GM18502 (cell line): ENCODE results near the gene ZDHHC14.

ENCODE experiments used
- ATAC-seq: cut with Tn5 transposase; IDR thresholded peaks from one replicate; pipeline ENCODE4 v1.9.1; 2021; ENCODE audit warnings: mild to moderate bottlenecking; ENCODE audit not compliant: unreplicated experiment, poor library complexity

ZDHHC14 gene

GRCh38 chr6:157528931-157529653, 148.1 kb downstream of the ZDHHC14 start:
- no peak for ATAC-seq

DNA sequence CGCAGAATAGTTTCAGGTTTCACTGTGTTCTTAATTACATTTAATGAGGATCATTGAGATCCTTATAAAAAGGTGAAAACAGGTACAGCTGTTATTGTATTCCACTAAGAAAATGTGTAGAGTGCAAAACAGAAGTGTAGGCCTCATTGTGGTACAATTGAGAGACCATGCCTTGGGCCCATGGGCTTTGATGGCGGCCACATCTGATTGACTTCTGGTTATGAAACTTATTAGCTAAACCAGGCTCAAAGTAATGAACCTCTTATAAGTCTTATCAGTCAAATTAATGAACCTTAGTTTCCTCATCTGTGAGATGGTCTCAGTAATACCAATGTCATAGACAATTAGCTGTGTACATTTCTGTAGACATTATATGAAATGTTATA, 148.7 kb downstream of the ZDHHC14 start:
- no peak for ATAC-seq

- no peak for ATAC-seq
Observed at GRCh38 chr6:157530126-157530525, 149.1 kb downstream of the ZDHHC14 start.

GRCh38 chr6:157530724-157531168, 149.8 kb downstream of the ZDHHC14 start:
- no peak for ATAC-seq

DNA sequence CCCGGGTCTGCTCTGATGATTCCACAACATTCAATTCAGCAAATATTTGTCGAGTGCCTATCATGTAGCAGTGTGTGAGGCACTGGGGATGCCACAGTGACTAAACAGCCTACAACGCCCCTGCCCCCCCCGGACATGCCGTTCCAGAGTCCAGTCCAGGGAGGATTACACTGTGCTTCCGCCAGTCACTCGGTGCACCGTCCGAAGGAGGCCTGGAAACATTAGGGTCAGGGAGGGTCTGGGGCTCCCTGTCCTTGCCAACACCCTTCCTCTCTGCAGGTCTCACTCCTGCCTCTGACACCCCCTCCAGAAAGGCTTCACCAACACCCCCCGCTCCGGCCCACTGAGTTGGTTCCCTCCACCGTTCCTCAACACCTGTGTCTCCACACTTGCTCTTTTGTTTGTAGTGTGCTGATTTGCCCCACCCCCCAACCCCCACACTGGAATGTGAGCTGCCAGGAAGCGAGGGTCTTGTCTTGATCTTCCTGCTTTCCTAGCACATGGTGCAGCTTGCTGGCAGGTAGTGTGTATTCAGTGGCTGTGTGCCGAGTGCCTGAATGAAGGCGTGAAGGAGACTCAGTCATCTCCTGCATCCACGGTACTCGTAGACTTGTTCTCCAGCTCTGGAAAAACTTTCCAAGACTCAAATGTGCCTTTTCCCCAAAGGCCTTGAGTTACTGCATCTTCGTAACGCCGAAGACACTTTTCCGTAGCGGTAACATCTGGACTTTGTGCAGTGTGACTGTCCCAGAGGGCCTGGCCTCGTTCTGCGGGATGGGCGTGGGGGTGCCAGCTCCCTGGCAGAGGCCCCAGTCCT, 150.4 kb downstream of the ZDHHC14 start:
- ATAC-seq = no peak

GRCh38 chr6:157531986-157532365, 151.0 kb downstream of the ZDHHC14 start:
- no peak for ATAC-seq

DNA sequence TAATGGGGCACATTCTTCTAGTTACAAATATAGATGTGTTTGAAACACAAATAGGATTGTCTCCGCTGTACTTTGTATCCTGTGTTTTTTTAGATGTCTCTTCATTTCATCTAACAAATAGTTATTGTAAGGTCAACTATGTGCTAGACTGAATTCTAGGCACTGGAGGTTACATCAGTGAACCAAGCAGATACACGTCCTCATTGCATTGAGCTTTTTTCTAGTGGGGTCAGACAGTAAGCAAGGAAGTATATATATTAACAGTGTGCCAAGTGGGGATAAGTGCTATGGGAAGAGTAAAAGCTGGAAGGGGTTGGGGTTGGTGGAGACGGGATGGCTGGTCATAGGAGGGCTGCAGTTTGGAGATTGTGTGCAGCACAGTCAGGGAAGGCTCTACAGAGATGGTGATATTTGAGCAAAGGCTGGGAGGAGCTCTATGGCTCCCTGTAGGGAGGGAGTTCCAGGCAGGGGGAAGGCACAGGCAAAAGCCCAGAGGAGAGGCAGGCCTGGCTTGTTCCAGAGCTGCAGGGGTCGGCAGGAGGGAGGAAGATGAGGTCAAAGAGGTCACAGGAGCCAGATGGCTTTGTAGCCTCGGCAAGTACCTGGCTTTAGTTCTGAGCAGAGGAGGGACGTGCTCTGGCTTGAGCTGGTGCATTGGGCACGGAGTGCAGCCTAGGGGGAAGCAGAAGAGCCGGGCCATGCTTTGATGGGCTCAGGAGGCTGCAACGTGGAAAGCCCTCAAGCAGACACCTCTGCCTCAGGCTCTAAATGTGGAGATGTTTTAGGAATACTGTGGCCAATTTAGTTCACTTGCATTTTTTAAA, 152.3 kb downstream of the ZDHHC14 start:
- no peak for ATAC-seq

GRCh38 chr6:157534134-157534871, 153.3 kb downstream of the ZDHHC14 start:
- ATAC-seq = no peak

- ATAC-seq = no peak
Observed at GRCh38 chr6:157534977-157535339, 154.0 kb downstream of the ZDHHC14 start.

DNA sequence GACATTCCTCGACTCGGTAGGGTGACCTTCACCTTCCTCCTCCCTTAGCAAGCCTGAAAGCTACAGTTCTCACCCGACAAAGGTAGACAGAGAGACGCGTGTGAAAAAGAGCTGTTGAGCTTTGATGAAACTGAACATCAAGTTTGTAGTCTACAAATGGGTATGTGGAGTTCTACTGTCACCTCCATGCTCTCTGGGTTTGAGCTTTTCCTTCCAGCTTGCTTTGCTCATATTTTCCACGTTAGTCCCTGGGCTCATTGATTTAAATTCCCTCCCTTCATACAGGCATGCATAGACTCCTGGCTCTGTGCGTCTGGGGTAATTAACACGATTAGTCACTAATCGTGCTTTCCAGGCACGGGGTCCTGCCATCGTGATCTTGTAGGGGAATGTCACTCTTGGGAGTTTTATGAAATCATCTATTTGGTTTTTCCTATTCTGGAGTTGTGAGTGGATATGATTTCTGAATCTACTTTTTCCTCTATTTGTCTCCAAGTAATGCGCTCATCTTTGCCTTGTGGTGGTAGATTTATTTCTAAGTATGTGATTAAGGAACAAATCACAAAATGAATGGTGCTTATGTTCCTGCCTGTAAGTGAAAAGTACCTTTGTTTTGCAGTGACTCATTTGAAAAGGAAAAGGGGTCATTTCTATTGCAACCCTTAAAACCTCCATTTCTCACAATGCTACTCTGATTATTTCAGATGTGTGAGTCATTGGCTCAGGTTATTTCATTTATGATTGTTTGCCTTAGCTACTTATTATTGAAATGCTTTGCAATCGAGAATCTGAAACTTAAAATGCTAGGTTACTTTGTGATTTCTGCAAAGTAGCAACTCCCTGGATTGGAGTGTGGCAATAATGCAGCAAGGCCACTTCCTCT, 154.6 kb downstream of the ZDHHC14 start:
- ATAC-seq = peak; percentile 74

DNA sequence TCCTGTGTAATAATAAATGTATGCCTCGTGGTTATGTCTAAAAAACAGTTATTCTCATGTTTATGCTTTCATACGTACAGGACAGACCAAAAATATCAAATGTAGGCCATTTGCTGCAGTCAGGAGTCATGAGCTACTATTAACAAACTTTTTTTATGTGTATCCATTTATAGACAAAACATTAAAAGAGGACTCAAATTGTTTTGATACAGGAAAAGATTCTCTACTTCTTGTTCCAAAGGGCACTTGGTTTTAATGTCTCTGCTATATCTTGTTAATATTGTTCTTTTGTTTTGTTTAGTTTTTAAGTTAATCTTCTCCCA, 155.2 kb downstream of the ZDHHC14 start:
- ATAC-seq = no peak

DNA sequence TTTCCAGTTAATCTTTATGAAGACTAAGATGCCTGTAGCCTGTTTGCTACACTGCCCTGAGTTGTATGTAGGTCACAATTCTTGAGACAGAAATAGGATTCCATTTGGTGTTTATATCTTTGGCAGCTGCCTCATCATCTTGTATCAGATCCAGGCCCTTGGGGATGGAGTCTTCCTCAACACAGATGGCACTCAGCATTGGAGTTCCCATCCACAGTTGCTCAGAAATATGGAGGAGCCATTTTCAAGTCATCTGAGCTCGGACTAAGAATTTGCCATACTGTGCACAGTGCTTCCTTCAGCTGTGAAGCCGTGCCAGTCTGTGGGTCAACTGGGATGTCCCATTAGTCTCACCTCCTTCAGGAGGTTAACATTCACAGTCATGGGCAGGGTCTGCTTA, 156.6 kb downstream of the ZDHHC14 start:
- no peak for ATAC-seq

DNA sequence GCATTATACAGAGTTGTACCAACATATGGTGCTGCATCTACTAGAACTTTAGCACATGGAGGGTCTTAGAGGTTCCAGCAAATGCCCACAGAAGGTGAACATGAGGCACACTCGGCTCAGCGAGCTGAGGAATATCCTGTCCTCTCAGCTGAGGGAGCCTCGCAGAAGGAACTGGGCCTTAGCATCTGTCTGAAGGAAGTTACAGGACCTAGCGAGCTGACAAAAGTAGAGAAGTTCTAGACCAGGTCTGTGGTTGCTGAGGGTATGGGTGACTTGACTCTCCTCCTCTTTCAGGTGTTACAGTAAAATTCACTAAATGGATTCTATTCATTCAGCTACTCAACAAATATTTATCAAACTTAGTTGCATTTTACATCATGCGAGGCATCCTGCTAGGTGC, 157.2 kb downstream of the ZDHHC14 start:
- ATAC-seq = peak; percentile 60

GRCh38 chr6:157538698-157539097, 157.7 kb downstream of the ZDHHC14 start:
- no peak for ATAC-seq

- ATAC-seq = no peak
Observed at GRCh38 chr6:157539421-157539822, 158.4 kb downstream of the ZDHHC14 start.

GRCh38 chr6:157539900-157540752, 159.1 kb downstream of the ZDHHC14 start:
- ATAC-seq = no peak

DNA sequence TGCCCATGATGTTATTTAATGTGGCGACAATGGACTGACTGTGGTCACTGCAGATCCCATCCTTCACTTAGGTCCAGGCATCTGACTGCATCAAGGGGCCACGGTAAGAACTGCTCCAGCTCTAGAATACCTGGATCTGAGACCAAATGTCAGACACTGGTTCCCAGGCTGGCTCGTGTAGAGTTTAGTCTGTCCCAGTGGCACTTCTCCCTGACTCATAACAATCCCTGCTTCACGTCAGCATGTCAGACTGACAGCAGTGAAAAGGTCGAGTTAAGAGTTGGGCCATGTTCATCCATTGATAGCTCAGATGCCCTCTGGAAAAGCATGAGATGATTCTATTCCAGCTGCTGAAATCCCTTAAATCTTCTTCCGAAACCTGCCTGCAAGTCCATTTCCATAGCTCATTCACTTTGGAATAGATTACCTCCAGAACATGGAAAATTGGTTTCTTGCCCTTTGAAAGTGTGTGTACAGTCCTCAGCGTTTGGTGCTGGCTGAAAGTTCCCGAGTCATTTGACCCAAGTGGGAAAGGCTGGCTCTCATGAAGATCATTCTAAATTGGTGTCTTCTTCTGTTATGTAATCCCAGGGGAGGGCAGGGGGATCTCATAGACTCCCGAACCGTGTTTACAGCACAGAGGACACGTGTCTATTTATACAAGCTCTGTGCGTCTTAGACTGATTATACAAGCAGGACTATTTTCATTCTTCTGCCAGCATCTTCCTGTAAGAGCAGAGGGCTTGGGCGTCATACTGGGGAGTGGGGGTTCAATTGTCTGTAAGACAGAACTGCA, 160.8 kb downstream of the ZDHHC14 start:
- ATAC-seq = no peak
